ENCODE measurements around the gene CHMP1A.

CHMP1A gene

DNA sequence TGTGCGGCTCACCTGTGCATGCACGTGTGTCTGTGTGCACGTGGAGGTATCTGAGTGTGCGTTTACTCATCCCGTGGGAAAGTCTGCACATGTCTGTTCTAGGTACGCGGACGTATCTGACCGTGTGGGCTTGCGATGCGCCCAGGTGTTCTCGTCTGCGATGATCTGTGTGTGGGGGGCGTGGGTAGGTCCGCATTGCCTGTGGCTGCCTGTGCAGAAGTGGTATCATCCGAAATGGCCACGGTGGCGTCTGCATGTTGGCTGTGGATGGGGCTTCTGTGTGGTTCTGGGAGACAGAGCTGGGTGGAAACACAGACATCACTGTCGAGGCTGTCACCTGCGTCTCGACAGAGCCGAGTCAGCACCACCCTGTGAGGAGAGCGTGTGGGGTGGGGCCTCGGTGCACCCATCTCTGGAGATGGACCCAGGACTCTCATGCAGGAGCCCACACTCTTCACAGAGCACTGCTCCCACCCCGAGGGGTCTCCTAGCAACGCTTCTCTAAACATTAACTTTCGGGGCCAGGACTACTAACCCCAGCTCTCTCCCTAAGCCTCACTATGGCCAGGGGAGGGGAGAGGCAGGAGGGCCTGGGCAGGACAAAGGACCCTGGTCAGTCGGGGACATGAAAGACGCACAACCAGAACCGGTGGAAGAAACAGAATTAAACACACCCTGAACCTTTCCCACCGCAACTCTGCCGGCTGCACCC lies 35.7 kb downstream of the CHMP1A start:
- no peak for DNase-seq

DNA sequence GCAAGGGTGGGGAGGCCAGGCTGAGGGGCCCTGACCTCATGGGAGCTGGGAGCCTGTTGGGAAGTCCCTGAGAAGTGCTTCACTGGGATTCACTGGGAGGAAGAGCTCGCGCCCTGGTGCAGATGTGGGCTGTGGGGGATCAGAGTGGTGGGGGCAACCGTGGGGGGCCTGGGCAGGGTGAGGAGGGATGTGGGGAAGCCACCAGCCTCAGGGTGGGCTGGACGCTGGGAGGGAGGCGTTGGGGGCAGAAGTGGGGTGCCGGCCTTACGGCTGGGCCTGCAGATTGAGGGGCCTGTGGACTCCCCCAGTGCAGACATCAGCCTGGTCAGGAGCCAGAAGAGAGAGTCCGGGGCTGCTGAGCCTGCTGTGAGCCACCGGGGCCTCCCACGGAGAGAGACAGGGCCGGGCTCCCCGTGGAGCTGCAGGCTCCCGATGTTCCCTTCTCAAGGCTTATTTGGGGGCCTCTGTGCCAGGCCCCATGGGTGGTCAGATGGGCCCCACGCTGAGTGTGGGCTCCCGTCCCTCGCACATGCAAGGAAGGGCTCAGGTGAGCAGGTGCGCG lies 36.3 kb downstream of the CHMP1A start:
- DNase-seq, result no peak

DNA sequence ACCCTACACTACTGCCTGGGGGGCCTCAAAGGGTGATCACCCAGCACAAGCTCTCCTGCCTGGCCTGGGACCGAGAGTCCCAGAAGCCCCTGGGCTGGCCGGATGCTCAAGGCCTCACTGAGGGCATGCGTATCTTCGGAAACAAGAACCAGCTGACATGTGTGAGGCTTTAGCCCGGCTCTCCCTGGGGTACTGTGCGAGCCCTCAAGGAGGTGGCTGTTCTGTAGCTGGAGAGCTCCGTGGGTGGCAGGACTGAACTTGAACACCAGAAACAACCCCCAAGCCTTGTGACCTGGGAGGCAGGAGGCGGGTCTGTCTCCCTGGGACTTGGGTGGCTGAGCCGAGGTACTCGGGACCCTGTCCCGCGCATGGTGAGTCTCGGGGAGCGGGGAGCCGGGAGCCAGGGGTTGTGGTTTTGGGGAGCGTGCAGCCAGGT lies 37.1 kb downstream of the CHMP1A start:
- no peak for DNase-seq

DNA sequence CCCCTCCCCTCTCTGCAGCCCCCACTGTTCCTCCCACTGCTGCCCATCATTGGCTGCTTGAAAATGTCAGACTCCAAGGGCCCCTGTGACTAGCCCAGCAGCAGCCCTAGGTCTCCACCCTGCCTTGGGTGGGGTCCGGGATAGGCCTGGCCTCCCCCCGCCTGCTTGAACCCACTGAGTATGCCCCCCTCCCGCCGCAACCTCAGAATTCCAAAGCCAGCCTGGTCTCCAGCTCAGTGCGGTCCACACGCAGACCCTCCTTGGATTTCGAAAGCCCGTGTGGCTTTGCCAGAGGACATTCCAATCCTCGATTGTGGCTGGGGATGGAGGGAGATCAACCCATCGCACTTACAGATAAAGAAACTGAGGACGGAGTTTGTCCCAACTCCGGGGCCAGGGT lies 37.7 kb downstream of the CHMP1A start:
- no peak for DNase-seq

DNA sequence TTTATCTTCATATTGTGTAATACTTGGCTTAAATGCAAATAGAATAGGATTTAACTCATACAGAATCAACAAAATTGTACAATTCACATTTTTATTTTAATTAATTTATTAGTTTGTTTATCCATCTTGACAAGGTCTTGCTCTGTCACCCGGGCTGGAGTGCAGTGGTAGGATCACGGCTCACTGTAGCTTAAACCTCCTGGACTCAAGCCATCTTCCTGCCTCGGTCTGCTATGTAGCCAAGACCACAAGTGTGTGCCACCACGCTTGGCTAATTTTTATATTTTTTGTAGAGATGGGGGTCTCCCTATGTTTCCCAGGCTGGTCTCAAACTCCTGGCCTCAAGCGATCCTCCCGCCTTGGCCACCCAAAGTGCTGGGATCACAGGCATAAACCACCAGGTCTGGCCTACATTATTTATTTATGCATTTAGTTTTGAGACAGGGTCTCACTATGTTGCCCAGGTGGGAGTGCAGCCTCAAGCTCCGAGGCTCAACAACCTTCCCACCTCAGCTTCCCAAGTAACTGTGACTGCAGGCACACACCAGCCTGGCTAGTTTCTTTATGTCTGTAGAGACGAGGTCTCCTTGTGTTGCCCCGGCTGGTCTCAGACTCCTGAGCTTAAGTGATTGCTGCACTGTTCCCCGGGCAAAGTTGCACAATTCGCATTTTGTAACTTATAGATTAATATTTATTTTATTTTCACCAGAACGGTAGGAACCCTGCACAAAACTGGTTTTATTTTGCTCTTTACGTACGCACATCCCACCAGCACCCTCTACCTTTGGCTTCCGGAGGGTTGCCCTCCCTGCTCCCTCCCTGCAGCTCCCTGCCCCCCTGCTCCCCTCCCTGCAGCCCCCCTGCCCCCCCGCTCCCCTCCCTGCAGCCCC lies 39.2 kb downstream of the CHMP1A start:
- no peak for DNase-seq

DNA sequence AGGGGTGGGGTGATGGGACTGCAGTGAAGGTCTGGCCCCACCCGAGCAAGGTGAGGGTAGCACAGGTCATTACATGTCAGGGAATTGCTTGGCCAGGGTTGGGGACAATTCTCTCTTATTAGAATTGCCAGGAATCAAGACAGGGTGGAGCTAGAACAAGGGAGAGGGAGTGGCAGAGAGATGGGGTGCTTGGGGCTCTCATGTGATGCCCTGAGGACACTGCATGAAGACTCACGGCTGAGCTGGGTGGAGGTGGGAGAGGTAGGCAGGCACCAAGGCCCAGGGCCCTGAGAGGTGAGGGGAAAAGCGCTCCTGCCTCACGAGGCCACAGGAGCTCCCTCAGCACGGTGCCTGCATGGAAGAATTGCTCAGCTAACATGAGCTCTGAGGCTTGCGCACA lies 40.5 kb downstream of the CHMP1A start:
- DNase-seq, result no peak

DNA sequence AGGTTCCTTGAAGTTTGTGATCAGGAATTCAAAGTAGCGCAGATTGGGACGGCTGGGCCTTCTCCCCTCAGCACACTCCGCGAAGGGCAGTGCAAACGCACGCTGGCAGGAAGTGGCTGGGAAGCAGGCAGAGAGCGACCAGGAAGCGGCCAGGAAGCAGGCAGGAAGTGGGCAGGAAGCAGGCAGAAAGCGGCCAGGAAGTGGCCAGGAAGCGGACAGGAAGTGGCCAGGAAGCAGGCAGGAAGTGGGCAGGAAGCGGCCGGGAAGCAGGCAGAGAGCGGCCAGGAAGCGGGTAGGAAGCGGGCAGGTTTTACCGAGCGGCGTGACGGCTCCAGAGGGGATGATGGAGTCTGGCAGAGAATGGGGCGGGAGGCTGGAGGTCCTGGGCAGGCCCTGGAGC lies 40.9 kb downstream of the CHMP1A start:
- no peak for DNase-seq

DNA sequence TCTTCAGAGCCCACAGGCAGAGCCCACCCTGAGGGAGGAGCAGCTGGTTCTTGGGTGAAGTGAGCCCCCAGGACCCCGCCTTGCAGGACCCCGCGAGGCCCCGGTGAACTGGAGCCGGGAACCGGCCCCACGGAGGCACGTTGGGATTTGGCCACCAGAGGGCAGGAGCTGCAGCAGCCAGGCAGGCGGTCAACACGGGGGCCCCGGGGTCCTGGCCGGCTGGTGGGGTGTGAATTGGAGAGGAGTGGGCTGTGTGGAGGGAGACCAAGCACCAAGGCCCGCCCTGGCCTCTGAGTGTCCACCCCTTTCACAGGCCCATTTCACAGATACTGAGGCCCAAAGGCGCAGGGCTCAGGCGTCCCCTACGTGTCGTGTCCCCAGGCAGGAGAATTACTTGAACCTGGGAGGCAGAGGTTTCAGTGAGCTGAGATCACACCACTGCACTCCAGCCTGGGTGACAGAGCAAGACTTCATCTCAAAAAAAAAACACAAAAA lies 41.9 kb downstream of the CHMP1A start:
- no peak for DNase-seq

DNA sequence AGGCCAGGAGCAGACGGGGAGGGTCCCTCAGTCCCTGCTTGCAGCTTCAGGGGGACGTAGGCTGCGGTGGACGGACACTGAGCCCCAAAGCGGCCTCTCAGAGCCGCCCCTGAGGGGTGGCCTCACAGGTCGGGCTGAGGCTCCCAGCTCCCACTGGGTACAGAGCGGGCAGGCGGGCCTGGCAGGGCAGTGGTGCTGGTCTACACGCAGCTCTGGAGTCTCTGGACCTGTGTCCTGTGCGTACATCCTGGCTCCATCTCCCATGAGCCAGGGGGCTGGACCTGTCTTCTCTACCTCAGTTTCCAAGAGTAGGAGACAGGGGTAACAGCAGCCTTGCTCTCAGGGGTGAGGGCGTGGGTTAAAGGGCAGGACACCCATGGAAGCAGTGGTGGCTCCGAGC lies 42.3 kb downstream of the CHMP1A start:
- no peak for DNase-seq

DNA sequence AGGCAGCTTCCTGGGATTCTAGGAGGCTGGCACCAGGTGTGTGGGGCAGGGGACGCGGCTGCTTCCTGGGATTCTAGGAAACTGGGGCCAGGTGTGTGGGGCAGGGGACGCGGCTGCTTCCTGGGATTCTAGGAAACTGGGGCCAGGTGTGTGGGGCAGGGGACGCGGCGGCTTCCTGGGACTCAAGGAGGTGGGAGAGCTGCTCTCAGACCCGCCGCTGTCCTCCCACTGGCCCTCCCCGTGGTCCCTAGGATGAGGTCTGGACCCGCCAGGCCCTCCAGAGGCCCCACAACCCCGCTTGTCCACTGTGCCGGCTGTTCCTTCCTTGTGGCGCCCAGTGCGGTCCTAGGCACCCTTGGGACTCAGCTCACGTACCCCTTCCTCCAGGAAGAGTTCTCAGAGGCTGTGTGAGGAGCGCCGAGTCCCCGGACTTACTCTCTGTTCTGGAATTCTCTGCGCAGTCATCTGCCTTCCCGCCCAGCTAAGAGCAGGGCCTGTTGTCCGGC lies 43.5 kb downstream of the CHMP1A start:
- no peak for DNase-seq

DNA sequence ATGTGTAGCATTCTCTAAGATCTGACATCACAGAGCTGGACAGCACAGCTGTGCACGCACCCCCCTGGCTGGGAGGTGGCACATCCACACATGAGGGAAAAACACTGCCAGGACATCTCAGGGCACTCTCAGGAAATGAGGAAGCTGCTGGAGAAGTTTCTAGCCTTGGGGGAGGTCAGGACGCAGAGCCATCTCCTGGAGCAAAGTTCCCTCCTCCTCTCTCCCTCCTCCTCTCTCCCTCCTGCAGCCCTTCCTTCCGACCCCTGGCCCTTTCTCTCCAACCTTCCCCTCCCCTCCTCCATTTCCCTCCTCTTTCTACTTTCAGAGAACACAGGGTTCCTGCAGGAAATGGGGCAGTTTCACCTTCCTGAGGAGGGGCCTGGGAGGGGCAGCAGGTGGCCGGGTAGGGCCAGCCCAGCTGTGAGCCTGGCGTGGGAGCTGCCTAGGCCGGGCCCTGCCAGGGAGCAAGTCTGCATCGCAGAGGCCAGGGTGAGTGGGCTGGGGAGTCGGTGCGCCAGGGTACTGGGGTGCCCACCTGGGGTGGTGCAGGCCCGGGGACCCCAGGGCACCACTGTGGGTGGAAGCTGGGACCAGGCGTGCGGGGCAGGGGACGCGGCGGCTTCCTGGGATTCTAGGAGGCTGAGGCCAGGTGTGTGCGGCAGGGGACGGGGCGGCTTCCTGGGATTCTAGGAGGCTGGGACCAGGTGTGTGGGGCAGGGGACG lies 44.1 kb downstream of the CHMP1A start, which contains the start of gene DPEP1:
Gene DPEP1, plus strand, starts transcription at position 412 of the 723 bp plus-strand sequence. CDS start 16,769 bp downstream, outside the sequence.
- no peak for DNase-seq

DNA sequence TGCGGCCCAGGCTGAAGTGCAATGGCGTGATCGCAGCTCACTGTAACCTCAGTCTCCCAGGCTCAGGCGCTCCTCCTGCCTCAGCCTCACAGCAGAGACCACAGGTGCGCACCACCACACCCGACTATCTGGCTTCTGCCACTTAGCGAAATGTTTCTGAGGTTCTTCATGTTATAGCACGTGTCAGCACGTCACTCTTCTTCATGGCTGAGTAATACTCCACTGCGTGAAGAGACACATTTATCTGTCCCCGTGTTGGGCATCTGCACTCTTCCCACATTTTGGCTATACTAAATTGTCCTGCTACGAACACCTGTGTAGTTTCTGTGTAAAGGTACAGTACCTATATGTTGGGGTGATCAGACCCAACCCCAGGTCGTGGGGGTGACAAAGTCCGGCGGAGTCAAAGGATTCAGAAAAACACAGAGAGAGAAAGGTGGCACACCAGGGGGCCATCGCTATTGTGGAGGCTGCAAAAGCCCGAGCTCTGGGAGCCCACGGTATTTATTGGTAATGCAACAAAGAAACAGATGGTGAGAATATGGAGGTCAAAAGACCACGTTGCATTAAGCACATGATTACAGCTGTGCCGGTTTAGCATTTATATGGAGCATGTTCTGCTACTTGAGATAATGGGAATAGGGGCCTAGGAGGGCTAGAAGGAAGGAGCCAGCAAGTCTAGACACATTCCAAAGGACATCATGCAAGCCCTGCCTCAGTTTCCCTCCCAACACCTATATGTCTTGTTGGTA lies 44.9 kb downstream of the CHMP1A start:
- no peak for DNase-seq

DNA sequence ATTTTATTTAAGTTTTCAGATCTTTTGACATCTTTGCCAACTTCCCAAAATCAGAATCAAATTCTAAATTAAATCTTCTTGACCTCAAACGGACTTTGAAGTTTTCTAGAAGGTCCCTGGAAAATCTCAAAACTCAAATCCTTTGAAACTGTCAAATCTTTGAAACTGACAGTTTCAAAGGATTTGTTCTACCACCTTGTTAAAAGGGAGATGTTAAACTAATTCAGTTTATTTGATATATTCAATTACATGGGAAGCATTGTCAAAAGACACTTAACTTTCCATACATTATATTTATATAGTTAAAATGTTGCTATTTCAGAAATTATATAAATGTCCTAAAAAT lies 47.4 kb downstream of the CHMP1A start:
- DNase-seq, result no peak

DNA sequence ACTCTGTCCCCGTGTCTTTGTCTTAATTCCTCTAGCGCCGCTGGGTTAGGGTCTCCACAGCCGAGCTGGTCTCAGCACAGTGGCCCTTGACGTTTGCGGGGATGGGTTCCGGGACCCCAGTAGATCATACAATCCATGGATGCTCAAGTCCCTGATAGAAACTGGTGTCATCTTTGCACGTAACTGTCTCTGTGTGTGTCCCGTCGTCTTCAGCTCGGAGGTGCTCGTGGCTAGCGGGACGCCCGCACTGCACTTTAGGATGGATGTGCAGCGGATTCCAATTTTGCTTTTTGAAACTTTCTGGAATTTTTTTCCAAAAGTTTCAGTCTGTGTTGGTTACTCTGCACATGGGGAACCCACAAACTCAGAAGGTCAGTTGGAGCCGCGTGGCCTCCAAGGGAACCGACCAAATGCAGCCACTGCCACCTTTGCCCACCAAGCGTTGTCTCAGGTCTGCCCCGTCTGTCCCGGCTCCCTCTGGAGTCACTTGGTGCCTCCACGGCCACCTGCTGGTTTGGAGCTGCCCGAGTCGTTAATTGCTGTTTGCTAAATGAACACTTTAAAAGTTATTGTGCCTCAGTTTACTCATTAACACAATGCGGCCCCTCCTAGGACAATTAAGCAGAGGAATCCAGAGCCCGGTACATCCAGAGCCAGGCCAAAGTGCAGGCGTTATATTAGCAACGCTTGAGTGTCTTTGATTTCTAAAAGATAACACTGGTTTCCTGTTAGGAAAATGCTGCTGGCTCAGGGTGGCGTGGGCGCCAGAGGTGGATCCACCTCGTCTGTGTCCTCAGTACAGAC lies 49.4 kb downstream of the CHMP1A start:
- no peak for DNase-seq

DNA sequence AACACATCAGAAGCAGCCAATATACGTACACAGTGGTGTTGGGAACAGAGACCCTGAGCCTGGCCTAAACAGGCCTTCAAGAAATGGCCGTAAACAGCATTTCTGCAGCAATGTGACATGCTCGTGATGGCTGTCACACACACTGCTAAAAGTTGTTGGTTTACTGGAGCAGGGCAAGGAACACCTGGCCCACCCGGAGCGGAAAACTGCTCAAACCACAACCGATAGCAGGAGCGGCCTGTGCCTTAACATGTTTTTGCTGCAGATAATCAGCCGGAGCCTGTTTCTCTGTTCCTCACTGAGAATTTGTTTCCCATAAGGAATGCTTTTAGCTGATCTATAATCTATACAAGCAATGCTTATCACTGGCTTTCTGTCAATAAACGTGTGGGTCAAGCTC lies 50.1 kb downstream of the CHMP1A start:
- no peak for DNase-seq

DNA sequence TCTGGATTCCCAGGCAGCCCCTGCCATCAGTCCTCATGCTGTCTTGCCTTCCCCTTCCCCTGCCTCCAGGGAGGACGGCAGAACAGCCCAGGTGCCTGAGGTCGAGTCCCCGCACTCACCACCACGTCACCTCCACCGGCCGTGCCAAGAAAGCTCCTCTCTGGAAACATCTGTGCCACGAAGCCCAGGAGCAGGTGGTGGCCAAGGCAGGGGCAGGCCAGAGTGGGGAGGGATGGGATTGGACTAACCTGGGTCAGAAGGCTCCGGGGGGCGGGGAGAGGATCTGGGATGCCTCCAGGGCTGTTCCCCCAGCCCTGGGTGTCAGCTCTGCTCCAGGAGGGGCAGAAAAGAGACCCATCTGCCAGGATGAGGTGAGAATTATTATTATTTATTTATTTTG lies 51.5 kb downstream of the CHMP1A start:
- DNase-seq, result no peak

DNA sequence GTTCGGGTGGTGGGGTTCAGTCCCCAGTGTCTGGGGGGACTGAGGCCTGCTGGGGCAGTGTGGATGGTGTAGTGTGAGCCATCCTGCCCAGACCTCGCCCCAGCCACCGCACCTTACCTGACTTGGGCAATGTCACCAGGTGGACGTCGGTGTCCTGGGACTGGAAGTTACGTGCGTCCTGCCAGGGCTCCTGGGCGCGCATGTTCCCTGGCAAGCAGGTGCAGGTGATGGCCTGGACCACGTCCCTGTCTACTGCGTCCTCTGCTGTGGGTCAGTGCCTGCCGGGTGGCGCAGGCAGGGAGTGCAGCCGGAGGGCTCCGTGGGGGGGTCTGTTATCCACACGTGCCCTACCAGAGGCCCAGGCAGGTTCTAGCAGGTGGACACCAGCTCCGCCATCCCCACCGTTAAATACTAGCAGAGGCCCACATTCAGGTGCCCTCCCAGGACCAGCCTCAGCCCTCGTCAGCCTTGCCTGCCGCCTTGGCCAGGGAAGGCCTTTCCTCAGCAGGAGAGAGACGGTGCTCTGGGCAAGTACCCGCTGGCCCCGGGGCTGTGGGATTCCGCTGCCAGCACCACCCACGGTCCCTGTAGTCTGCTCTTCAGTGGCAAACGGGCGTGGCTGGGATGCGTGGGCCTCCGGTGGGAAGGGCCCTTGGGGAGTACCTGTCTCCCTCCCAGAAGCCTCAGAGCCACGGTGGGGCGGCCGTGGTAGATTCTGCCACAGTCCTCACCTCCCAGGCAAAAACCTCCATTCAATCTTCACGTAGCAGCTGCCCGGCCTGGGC lies 52.1 kb downstream of the CHMP1A start:
- DNase-seq, result no peak

DNA sequence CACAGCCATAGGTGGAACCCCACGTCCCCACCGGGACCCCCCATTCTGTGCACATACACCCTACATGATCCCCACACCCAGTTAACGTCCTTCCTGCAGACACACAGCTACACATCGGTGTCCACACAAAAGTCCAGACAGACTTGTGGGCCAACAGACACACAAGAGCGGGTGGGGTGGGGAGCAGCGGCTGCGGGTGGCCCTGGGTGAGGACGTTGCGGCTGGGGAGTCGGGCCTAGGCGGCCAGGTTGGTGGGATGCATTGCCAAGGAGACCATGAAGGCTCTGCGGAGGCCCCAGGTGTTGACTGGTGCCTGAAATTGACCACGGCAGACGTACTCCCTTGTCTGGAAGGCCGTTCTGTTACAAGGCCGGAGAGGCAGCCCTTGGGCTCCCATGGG lies 52.7 kb downstream of the CHMP1A start:
- DNase-seq, result no peak

DNA sequence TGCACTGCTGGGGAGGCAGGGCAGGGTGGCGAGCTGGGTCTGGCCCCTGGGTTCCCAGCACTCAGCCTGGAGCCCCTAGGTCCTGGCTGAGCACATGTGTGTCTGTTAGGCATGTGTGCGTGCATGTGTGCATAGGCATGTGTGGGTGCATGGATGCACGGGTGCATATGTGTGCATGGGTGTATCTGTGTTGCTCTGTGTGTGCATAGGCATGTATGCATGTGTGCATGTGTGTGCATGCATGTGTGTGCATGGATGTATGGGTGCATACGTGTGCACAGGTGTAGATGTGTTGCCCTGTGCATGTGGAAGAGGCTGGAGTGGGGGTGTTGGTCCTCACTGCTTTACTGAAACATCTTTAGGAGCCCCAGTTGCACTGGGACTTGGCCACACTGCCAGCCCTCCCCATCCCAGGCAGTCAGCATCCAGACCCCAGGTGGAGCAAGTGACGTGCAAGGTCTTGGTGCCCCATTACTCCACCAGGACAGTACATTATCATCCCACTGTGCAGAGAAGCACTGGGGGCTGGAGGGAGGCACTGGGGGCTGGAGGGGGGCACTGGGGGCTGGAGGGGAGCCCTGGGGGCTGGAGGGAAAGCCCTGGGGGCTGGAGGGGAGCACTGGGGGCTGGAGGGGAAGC lies 54.4 kb downstream of the CHMP1A start:
- DNase-seq, result no peak

All from DMS153 (cell line).